Measurements from ENCODE around the gene PORCN. TPM values are rescaled to one million over a fixed set of nuclear protein-coding genes. Genes with fewer than 3 reads are reported as not detected.

Gene PORCN
- total and polyA plus RNA-seq, 7 donors, result 4.8 to 12.2 (median 8.6) TPM

DNA sequence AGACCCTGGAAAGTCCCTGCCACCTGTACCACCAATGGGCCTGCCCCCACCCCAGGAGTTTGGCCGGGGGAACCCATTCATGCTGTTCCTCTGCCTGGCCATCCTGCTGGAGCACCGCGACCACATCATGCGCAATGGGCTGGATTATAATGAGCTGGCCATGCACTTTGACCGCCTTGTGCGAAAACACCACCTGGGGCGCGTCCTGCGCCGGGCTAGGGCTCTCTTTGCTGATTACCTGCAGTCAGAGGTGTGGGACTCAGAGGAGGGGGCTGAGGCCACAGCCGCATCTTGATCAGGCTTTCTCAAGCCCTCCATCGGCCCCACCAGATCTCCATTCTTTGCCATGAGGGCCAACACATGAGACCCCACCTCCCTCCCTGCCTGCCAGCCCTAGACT lies 51.9 kb downstream of the PORCN start:
- intact Hi-C loops (cut with DNase I), result no loop called here
- 95 to 98% (median 98%) methylated on average over 11 to 12 of the region's 12 CpGs for WGBS, 3 donors
- no peak overlapping the region for H3K4me3 ChIP-seq
- H3K27me3 ChIP-seq (ENCODE audit: insufficient read depth in 3 of 3, low read length in 2 of 3), result peaks cover 0 to 3% (median 0%) of the 10 kb centered on the region in 3 donors
- TF ChIP-seq, protein P1, sequence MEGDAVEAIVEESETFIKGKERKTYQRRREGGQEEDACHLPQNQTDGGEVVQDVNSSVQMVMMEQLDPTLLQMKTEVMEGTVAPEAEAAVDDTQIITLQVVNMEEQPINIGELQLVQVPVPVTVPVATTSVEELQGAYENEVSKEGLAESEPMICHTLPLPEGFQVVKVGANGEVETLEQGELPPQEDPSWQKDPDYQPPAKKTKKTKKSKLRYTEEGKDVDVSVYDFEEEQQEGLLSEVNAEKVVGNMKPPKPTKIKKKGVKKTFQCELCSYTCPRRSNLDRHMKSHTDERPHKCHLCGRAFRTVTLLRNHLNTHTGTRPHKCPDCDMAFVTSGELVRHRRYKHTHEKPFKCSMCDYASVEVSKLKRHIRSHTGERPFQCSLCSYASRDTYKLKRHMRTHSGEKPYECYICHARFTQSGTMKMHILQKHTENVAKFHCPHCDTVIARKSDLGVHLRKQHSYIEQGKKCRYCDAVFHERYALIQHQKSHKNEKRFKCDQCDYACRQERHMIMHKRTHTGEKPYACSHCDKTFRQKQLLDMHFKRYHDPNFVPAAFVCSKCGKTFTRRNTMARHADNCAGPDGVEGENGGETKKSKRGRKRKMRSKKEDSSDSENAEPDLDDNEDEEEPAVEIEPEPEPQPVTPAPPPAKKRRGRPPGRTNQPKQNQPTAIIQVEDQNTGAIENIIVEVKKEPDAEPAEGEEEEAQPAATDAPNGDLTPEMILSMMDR (IDR thresholded peaks at IDR 0.05), result no peak
- H3K4me1 ChIP-seq, result no peaks in the 10 kb centered on the region
- DNase-seq (no peak), ATAC-seq (no peak)
- peaks cover 7 to 49% of the 10 kb centered on the region in 2 donors for H3K36me3 ChIP-seq (ENCODE audit: insufficient read depth in 1 of 2, low read depth in 1 of 2)
- no peaks in the 10 kb centered on the region for H3K9me3 ChIP-seq
- H3K27ac ChIP-seq, result no peak overlapping the region

DNA sequence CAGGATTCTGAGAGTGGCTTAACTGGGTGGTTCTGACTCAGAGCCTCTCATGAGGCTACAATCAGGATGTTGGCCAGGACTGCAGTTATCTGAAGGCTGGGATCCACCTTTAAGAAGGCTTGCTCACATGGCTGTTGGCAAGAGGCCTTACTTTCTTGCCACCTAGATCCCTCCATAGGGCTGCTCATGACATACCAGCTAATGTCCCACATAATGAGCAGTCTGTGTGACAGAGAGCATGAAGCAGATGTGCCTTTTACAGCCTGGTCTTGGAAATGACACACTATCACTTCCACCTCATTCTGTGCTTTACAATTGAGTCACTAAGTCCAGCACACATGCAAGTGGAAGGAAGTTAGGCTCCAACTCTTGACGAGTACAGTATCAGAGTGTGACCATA lies 61.2 kb downstream of the PORCN start:
- DNase-seq (no peak), ATAC-seq (no peak)
- H3K4me1 ChIP-seq, result no peaks in the 10 kb centered on the region
- no peaks in the 10 kb centered on the region for H3K9me3 ChIP-seq
- no peaks in the 10 kb centered on the region for H3K27me3 ChIP-seq (ENCODE audit: insufficient read depth in 3 of 3, low read length in 2 of 3)
- no peak overlapping the region for H3K4me3 ChIP-seq
- TF ChIP-seq, protein P1 (IDR thresholded peaks at IDR 0.05), result no peak
- no peak overlapping the region for H3K27ac ChIP-seq
- WGBS, 3 donors, result 54 to 77% (median 55%) methylated on average over 1 of the region's 1 CpG
- intact Hi-C loops (cut with DNase I), result no loop called here
- peaks cover 0 to under 1% of the 10 kb centered on the region in 2 donors for H3K36me3 ChIP-seq (ENCODE audit: insufficient read depth in 1 of 2, low read depth in 1 of 2)

Other genes starting within 250 kb of the PORCN start
- not detected for gene SSX3, start 152.3 kb upstream of the PORCN start, total RNA-seq
- gene SSX3, start 152.3 kb upstream of the PORCN start, polyA plus RNA-seq, result not detected
- gene SSX4, start 125.5 kb upstream of the PORCN start, total RNA-seq, result not detected
- gene SSX4, start 125.5 kb upstream of the PORCN start, polyA plus RNA-seq, result not detected
- gene SSX4B, start 97.0 kb upstream of the PORCN start, total RNA-seq, result not detected
- not detected for gene SSX4B, start 97.0 kb upstream of the PORCN start, polyA plus RNA-seq
- gene SLC38A5, start 38.7 kb upstream of the PORCN start, total RNA-seq, result 1 to 10 TPM in 2 of 4 donors, under 1 TPM in 2; 0.83 to 1.1 (median 1.0) TPM
- gene SLC38A5, start 38.7 kb upstream of the PORCN start, polyA plus RNA-seq, result 1 to 10 TPM in 1 of 3 donors, under 1 TPM in 2; 0.34 to 1.7 (median 0.61) TPM
- 10 to 100 TPM; 14.5 to 26.8 (median 21.2) TPM for gene FTSJ1, start 32.8 kb upstream of the PORCN start, total RNA-seq
- 10 to 100 TPM; 26.7 to 48.4 (median 46.4) TPM for gene FTSJ1, start 32.8 kb upstream of the PORCN start, polyA plus RNA-seq
- 1 to 10 TPM; 3.8 to 8.1 (median 6.4) TPM for gene EBP, start 12.8 kb downstream of the PORCN start, total RNA-seq
- gene EBP, start 12.8 kb downstream of the PORCN start, polyA plus RNA-seq, result 10 to 100 TPM in 1 of 3 donors, 1 to 10 TPM in 2; 8.7 to 11.9 (median 9.7) TPM
- 10 to 100 TPM; 10.5 to 18.4 (median 16.9) TPM for gene TBC1D25, start 30.7 kb downstream of the PORCN start, total RNA-seq
- 10 to 100 TPM in 1 of 3 donors, 1 to 10 TPM in 2; 9.3 to 12.1 (median 9.4) TPM for gene TBC1D25, start 30.7 kb downstream of the PORCN start, polyA plus RNA-seq
- gene RBM3, start 65.5 kb downstream of the PORCN start, total RNA-seq, result 100 to 1,000 TPM in 2 of 4 donors, 10 to 100 TPM in 2; 15.9 to 206 (median 83.2) TPM
- gene RBM3, start 65.5 kb downstream of the PORCN start, polyA plus RNA-seq, result 100 to 1,000 TPM in 1 of 3 donors, 10 to 100 TPM in 2; 26.4 to 137 (median 68.9) TPM
- gene WDR13, start 88.5 kb downstream of the PORCN start, total RNA-seq, result 100 to 1,000 TPM; 103 to 155 (median 116) TPM
- gene WDR13, start 88.5 kb downstream of the PORCN start, polyA plus RNA-seq, result 100 to 1,000 TPM; 112 to 171 (median 132) TPM
- gene WAS, start 174.8 kb downstream of the PORCN start, total RNA-seq, result 1 to 10 TPM in 2 of 4 donors, under 1 TPM in 2; 0.85 to 2.9 (median 1.4) TPM
- under 1 TPM; 0.45 to 0.66 (median 0.47) TPM for gene WAS, start 174.8 kb downstream of the PORCN start, polyA plus RNA-seq
- 1 to 10 TPM; 1.9 to 3.2 (median 2.7) TPM for gene SUV39H1, start 187.7 kb downstream of the PORCN start, total RNA-seq
- 1 to 10 TPM; 2.2 to 3.6 (median 2.8) TPM for gene SUV39H1, start 187.7 kb downstream of the PORCN start, polyA plus RNA-seq

Data from psoas muscle (tissue), 8 donors.